Endothelial cell of umbilical vein (primary cell): ENCODE measurements around the gene AGAP3. TPM values are rescaled to one million over a fixed set of nuclear protein-coding genes. Genes with fewer than 3 reads are reported as not detected.

Experiments used
- BruUV-seq: library from RNA; stranded (reverse); fragments of 400-500 nt; replicated peaks from 2 replicates; lab custom pipeline; 2021; lab: Mats Ljungman, UMichigan
- CTCF ChIA-PET: fragments of 300-600, 350-600 bp; sonication (Branson Sonifier 250); formaldehyde crosslinking; loops from one replicate; lab custom pipeline; 2021; ENCODE audit warnings: antibody characterized with exemption, inconsistent platforms; lab: Charles Lee
- POLR2A ChIA-PET: fragments of 300-600, 350-600 bp; sonication (Branson Sonifier 250); formaldehyde crosslinking; loops from one replicate; lab custom pipeline; 2021; ENCODE audit warnings: antibody characterized with exemption, inconsistent platforms; lab: Charles Lee
- DNase-seq: peaks from one replicate; pipeline ENCODE4 v3.0.0-alpha.2; 2011; ENCODE audit warnings: low read depth, low spot score
- FAIRE-seq: peaks from 2 replicates; lab custom pipeline; 2011; peaks lifted over from hg19 to GRCh38; lab: Jason Lieb, UNC
- H2AFZ ChIP-seq: 2 replicates; pipeline ENCODE4 v1.6.0; 2012; ENCODE audit warnings: low read depth, low read length, control low read depth, inconsistent platforms
- H3K27ac ChIP-seq: 2 replicates; pipeline ENCODE4 v1.5.1; 2011; ENCODE audit warnings: low read depth, mild to moderate bottlenecking, control low read depth, low read length, moderate library complexity; ENCODE audit not compliant: insufficient read depth
- H3K27me3 ChIP-seq, 2 experiments: 2 replicates each; pipeline versions ENCODE4 v1.6.0 to v1.6.1; 2011; ENCODE audit warnings: low read length in 2 of 2, mixed read lengths in 1 of 2; ENCODE audit not compliant: control insufficient read depth in 2 of 2, insufficient read depth in 2 of 2
- H3K36me3 ChIP-seq, 2 experiments: 2 replicates in 1 of 2; 3 replicates in 1 of 2; pipeline ENCODE4 v1.5.1; 2011; ENCODE audit warnings: low read length in 2 of 2, mild to moderate bottlenecking in 1 of 2, moderate library complexity in 1 of 2; ENCODE audit not compliant: control insufficient read depth in 2 of 2, insufficient read depth in 2 of 2; ENCODE audit errors: extremely low read depth in 1 of 2
- H3K4me1 ChIP-seq: 3 replicates; pipeline ENCODE4 v1.5.1; 2011; ENCODE audit warnings: mild to moderate bottlenecking, low read length; ENCODE audit not compliant: control insufficient read depth, insufficient read depth; ENCODE audit errors: extremely low read depth
- H3K4me2 ChIP-seq: 2 replicates; pipeline ENCODE4 v1.6.1; 2011; ENCODE audit warnings: low read length, control low read depth, mixed read lengths; ENCODE audit not compliant: insufficient read depth
- H3K4me3 ChIP-seq, 3 experiments: fragments of 200-600 bp in 1 of 3; sonication (generic), shearing (Covaris generic) in 1 of 3; replicated peaks in 1 of 3; 2 replicates each; pipeline ENCODE4 v1.5.1; 2011 to 2016; ENCODE audit warnings: control low read depth in 3 of 3, low read length in 3 of 3, mild to moderate bottlenecking in 2 of 3, inconsistent platforms in 1 of 3, low read depth in 1 of 3, moderate library complexity in 1 of 3; ENCODE audit not compliant: insufficient read depth in 1 of 3
- H3K79me2 ChIP-seq: 2 replicates; pipeline ENCODE4 v1.6.0; 2012; ENCODE audit warnings: low read length, inconsistent platforms; ENCODE audit not compliant: control insufficient read depth, insufficient read depth
- H3K9ac ChIP-seq: replicated peaks from 2 replicates; pipeline ENCODE3; 2011; ENCODE audit warnings: low read length, control low read depth; ENCODE audit not compliant: insufficient read depth; ENCODE audit errors: extremely low read depth
- H3K9me1 ChIP-seq: replicated peaks from 3 replicates; pipeline ENCODE4 v1.6.0; 2011; ENCODE audit warnings: mild to moderate bottlenecking, low read length; ENCODE audit not compliant: control insufficient read depth, insufficient read depth; ENCODE audit errors: extremely low read depth
- H3K9me3 ChIP-seq: replicated peaks from 2 replicates; pipeline ENCODE4 v1.5.1; 2012; ENCODE audit warnings: low read length, inconsistent platforms; ENCODE audit not compliant: control insufficient read depth, insufficient read depth
- H4K20me1 ChIP-seq: replicated peaks from 2 replicates; pipeline ENCODE3; 2011; ENCODE audit warnings: mild to moderate bottlenecking, low read length; ENCODE audit not compliant: control insufficient read depth, insufficient read depth; ENCODE audit errors: extremely low read depth
- CTCF ChIP-seq, 2 donors: IDR thresholded peaks; 1 replicate in 1 of 2; 2 replicates in 1 of 2; pipeline ENCODE4 v1.5.1; 2011; ENCODE audit warnings: low read length in 2 of 2, mild to moderate bottlenecking in 2 of 2, moderate library complexity in 2 of 2, control low read depth in 1 of 2, inconsistent platforms in 1 of 2, low read depth in 1 of 2; ENCODE audit not compliant: insufficient read depth in 1 of 2; ENCODE audit errors: extremely low read depth in 1 of 2
- JUN ChIP-seq: IDR thresholded peaks from 2 replicates; pipeline ENCODE4 v1.6.1; 2011; ENCODE audit warnings: borderline replicate concordance, low read depth; ENCODE audit not compliant: insufficient read length, insufficient read depth
- MYC ChIP-seq: IDR thresholded peaks from one replicate; pipeline ENCODE4 v1.6.1; 2011; ENCODE audit warnings: mild to moderate bottlenecking, low read depth, low read length
- POLR2AphosphoS5 ChIP-seq: IDR thresholded peaks from 2 replicates; pipeline ENCODE4 v1.6.1; 2012; ENCODE audit warnings: low read depth, mild to moderate bottlenecking, control low read depth, low read length, moderate library complexity; ENCODE audit not compliant: insufficient read depth
- dilution Hi-C: fragments of 300-500 bp; cut with MboI; formaldehyde crosslinking; loops from one replicate; pipeline ENCODE4 v1.15.0; 2019; ENCODE audit warnings: low sequenced_read_pairs; ENCODE audit not compliant: extremely low pct_ligation_motif_present
- intact Hi-C: fragments of 100-400 bp; cut with micrococcal nuclease; formaldehyde crosslinking; loops from one replicate; pipeline ENCODE4 v1.10.0; 2022
- polyA plus RNA-seq, 4 experiments: library from polyadenylated mRNA; depleted of rRNA in 3 of 4; stranded (reverse) in 3 of 4; unstranded in 1 of 4; fragments of >200 nt; gene quantifications; 2 replicates each; pipeline versions ENCODE4 v1.2.1 to v1.2.3, GENCODE V29; 2011 to 2012; ENCODE audit warnings: missing spikeins in 1 of 4
- total RNA-seq: library from RNA; stranded (reverse); gene quantifications from 2 replicates; pipeline ENCODE4 v1.2.3, GENCODE V29; 2021

AGAP3 gene
- total and polyA plus RNA-seq, 2 donors (not counting 3 experiments of a cell fraction or from before 2014, with no cell fraction given) = 171 to 174 TPM

- H3K36me3 ChIP-seq = peaks cover 0 to 2% of the 10 kb centered on the region in 2 experiments
- dilution Hi-C loops = no loop called here
- H3K9ac ChIP-seq = no peak overlapping the region
- TF ChIP-seq POLR2AphosphoS5 = peak; percentile 38
- no peak for TF ChIP-seq MYC
- peak; percentile 85 to 91 for TF ChIP-seq CTCF (IDR thresholded peaks at IDR 0.05; ENCODE audit: extremely low read depth in 1 of 2, insufficient read depth in 1 of 2, low read depth in 1 of 2, low read length in 2 of 2)
- no peak for TF ChIP-seq JUN
- H3K27me3 ChIP-seq = no peaks in the 10 kb centered on the region
- no peaks in the 10 kb centered on the region for H4K20me1 ChIP-seq
- peak; percentile 90 for FAIRE-seq
- POLR2A ChIA-PET = interaction anchor here (0.8 kb wide), 1 partner anchor 22 kb away, joined by 3 read pairs; no protein-coding TSS in a partner anchor
- intact Hi-C loops = loop anchor here (1.0 to 2.0 kb wide), 8 partner anchors 22 to 212 kb away; partner anchors contain the start of genes ABCB8 and FASTK
- H3K9me1 ChIP-seq = no peaks in the 10 kb centered on the region
- CTCF ChIA-PET = interaction anchor here (0.5 to 4.5 kb wide), 17 partner anchors 9 to 148 kb away, joined by 3 to 26 read pairs (median 7); partner anchors contain the start of genes ABCB8, AGAP3 and FASTK
- H2AFZ ChIP-seq = no peak overlapping the region
- H3K4me2 ChIP-seq = no peak overlapping the region
- H3K9me3 ChIP-seq = no peaks in the 10 kb centered on the region
- no peak overlapping the region for H3K27ac ChIP-seq
- H3K79me2 ChIP-seq = peaks cover 74% of the 10 kb centered on the region
- H3K4me3 ChIP-seq = no peak overlapping the region
- BruUV-seq = no TSS peak
- DNase-seq = peak; percentile 65
- peaks cover 19% of the 10 kb centered on the region for H3K4me1 ChIP-seq
Measured at GRCh38 chr7:151110941-151111645, 24.8 kb downstream of the AGAP3 start.
